HG02798 (cell line): ENCODE data around the gene CETP.
A peak's percentile ranks its signal among the peaks of the same experiment; 100 is the strongest.
"Not testable (repeated sequence)": the region's sequence is repeated elsewhere in the genome, so short reads cannot be mapped to it uniquely, and the experiment has no call there.

Experiments
- ATAC-seq: cut with Tn5 transposase; IDR thresholded peaks from one replicate; pipeline ENCODE4 v1.9.1; 2021; ENCODE audit warnings: mild to moderate bottlenecking; ENCODE audit not compliant: unreplicated experiment, poor library complexity

CETP gene

GRCh38 chr16:56933828-56934598 is 27.7 kb upstream of the CETP start:
- ATAC-seq = no peak

- not testable (repeated sequence) for ATAC-seq
Observed at GRCh38 chr16:56934599-56935145, 27.1 kb upstream of the CETP start.

- no peak for ATAC-seq
Observed at GRCh38 chr16:56935201-56935600, 26.5 kb upstream of the CETP start.

DNA sequence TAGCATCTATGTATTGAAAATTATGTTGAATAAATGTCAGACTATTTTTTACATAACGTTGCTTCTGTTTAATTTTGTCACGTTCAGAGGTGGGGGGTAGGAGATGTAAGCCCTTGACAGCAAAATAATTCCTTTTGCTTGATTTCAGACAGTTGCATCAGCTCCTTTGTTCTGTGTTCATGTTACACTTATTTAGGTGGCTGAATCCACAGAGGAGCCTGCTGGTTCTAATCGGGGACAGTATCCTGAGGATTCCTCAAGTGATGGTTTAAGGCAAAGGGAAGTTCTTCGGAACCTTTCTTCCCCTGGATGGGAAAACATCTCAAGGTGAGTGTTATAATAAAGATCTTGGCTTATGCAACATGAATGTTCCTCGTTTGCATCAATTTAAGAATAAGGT is 25.3 kb upstream of the CETP start:
- ATAC-seq = no peak

DNA sequence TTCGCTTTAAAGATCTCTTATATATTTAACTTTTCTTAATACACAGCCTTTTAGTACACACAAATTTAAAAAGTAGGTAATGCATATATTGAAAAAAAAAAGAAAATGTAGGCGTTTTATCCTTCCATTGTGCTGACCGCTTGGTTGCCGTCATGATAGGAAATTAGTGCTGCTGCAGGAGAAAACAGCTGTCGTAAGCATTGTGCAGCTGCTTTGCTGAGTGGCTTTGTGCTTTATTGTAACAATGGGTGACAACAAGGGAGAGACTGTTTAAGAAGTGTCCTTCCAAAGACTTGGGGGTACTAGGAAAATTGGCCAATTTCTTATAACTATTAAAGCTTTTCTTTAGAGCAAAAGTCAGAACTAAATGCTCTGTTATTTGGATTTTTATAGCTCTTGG is 24.8 kb upstream of the CETP start:
- no peak for ATAC-seq

GRCh38 chr16:56938664-56939513 is 22.9 kb upstream of the CETP start:
- ATAC-seq = no peak

- no peak for ATAC-seq
Observed at GRCh38 chr16:56939801-56940200, 21.9 kb upstream of the CETP start.

- ATAC-seq = no peak
Observed at GRCh38 chr16:56941092-56941491, 20.7 kb upstream of the CETP start.

- ATAC-seq = no peak
Observed at GRCh38 chr16:56941856-56942331, 19.9 kb upstream of the CETP start.

DNA sequence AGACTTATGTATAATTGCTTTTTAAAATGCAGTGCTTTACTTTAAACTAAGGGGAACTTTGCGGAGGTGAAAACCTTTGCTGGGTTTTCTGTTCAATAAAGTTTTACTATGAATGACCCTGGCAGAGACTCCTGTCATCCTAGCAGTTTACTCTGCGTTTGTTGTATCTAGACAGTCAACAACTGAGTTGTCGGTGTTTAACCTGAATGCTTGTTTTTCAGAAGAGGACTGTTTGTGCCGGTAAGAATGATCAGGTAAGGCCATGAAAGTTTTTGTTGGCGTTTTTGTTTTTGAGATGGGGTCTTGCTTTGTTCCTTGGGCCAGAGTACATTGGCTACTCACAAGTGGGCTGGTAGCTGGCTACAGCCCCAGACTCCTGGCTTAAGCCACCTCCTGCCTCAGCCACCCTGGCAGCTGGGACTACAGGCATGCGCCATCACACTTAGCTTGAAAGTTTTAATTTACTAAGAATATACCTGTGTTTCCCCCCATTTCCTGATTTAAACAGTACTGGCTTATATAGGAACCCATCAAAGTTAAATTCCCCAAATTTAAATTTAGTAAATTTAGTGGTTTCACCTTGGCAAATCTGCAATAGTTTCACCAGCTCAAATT is 17.9 kb upstream of the CETP start:
- no peak for ATAC-seq

GRCh38 chr16:56944954-56945839 is 16.6 kb upstream of the CETP start:
- ATAC-seq = peak; percentile 30

DNA sequence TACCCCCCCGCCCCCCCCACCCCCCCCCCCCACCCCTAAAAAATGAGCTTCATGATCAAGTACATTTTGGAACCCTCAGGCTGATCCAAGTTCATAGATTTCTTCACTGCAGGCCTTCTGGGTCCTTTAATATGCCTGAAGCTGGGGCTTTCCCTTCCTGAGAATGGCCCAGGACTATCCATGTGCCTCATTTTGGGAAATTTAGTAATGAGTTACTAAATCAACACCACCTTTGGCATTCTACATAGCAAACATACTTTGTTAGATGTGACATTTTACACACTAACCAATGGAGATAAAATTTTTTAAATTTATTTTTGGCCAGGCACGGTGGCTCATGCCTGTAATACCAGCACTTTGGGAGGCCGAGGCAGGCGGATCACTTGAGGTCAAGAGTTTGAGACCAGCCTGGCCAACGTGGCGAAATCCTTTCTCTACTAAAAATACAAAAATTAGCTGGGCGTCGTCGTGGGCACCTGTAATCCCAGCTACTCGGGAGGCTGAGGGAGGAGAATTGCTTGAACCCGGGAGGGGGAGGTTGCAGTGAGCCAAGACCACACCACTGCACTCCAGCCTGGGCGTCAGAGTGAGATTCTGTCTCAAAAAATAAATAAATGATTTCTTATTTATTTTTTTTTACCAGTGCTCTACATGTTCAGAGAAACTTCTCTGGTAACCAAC is 15.8 kb upstream of the CETP start:
- no peak for ATAC-seq

DNA sequence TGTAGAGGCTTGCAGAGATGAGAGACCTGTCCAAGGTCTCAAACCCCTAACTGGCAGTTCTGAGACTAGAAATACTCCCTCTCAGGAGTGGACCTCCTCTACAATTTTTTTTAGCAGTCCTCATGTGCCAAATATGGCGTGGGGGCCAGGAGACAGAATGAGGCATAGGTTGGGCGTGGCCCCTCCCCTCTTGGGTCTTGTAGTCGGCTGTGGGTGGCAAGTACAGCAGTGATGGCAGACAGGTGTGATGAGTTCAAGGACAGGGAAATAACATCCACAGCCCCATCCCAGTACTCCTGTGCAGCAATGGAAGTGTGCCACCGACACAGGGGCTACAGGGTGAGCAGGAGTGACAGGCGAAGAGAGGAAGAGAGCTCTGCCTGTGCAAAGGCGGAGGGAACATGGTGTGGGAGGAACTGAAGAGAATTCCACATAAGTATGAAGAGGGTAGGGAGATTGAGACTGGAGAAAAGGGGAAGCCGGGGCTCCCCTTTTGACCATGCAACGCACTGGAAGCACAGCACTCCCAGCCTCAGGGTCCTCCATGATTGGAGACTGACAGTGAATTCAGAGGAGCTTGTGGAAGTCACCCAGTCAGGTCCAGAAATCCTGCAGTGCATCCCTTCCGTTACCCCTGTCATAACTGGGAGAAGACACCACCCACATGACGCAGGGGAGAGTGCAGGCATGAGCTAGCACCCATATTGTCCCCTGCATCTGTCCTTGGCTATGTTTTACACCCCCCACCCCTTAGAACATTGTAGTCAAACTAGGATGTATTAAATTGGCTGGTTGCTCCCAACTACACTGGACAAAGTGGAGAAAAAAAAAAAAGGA is 14.8 kb upstream of the CETP start:
- no peak for ATAC-seq

DNA sequence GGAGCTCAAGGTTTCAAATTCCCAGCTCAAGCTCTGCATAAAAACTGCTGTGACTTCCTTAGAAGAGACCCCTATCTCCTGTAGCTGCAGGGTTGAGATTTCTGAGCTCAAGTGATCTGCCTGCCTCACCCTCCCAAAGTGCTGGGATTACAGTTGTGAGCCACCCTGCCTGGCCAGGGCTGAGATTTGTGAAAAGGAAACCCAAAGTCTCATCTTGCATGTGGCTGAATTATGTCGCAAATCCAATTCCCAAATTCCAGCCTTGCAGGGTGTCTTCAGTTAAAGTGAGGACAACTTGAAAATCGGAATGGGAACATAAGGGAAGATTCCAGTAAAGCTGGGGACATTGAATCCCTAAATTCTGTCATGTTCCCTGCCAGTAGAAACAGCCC is 14.2 kb upstream of the CETP start:
- ATAC-seq = no peak

GRCh38 chr16:56948234-56948633 is 13.5 kb upstream of the CETP start:
- ATAC-seq = no peak

DNA sequence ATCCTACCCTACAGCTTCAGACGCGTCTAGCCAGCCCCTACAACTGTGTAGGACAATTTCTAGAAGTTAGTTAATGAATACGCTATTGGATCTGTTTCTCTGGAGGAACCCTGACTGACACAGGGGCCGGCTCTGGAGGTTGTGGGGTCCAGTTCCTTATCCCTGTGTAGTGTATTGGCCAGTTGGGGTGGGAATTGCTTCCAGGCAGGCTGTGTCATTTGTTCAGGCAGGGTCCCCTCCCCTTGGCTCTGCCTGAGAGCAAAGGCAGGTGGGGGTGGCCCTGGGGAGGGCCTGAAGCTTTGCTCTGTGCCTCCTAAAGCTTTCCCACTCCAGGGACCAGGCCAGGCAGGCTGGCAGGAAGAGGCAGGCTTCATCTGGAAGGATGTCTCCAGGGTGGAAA is 11.7 kb upstream of the CETP start:
- ATAC-seq = no peak

DNA sequence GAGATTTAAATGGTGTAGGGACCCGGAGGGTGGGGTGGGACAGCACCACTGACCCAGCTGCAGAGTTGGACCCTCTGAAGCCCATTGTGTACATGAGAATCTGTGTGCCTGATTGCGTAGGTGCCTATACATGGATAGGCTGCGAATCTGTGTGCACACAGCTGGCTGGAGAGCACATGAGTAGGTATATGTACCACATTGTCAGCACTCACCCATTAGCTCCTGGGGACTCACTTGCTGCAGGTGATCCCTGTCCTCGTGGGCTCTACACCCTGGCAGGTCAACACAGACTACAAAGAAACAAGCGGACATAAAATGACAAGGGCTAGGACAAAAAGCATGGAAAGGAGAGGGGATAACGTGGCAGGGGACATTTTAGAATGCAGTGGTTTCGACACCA is 11.3 kb upstream of the CETP start:
- ATAC-seq = no peak
